GM21737 (cell line): ENCODE results near the gene GNE.
"Not testable (repeated sequence)": the region's sequence is repeated elsewhere in the genome, so short reads cannot be mapped to it uniquely, and the experiment has no call there.

Source experiments
- ATAC-seq: cut with Tn5 transposase; IDR thresholded peaks from one replicate; pipeline ENCODE4 v1.9.1; 2021; ENCODE audit warnings: mild to moderate bottlenecking, moderate library complexity; ENCODE audit not compliant: unreplicated experiment

Gene GNE, protein sequence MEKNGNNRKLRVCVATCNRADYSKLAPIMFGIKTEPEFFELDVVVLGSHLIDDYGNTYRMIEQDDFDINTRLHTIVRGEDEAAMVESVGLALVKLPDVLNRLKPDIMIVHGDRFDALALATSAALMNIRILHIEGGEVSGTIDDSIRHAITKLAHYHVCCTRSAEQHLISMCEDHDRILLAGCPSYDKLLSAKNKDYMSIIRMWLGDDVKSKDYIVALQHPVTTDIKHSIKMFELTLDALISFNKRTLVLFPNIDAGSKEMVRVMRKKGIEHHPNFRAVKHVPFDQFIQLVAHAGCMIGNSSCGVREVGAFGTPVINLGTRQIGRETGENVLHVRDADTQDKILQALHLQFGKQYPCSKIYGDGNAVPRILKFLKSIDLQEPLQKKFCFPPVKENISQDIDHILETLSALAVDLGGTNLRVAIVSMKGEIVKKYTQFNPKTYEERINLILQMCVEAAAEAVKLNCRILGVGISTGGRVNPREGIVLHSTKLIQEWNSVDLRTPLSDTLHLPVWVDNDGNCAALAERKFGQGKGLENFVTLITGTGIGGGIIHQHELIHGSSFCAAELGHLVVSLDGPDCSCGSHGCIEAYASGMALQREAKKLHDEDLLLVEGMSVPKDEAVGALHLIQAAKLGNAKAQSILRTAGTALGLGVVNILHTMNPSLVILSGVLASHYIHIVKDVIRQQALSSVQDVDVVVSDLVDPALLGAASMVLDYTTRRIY

DNA sequence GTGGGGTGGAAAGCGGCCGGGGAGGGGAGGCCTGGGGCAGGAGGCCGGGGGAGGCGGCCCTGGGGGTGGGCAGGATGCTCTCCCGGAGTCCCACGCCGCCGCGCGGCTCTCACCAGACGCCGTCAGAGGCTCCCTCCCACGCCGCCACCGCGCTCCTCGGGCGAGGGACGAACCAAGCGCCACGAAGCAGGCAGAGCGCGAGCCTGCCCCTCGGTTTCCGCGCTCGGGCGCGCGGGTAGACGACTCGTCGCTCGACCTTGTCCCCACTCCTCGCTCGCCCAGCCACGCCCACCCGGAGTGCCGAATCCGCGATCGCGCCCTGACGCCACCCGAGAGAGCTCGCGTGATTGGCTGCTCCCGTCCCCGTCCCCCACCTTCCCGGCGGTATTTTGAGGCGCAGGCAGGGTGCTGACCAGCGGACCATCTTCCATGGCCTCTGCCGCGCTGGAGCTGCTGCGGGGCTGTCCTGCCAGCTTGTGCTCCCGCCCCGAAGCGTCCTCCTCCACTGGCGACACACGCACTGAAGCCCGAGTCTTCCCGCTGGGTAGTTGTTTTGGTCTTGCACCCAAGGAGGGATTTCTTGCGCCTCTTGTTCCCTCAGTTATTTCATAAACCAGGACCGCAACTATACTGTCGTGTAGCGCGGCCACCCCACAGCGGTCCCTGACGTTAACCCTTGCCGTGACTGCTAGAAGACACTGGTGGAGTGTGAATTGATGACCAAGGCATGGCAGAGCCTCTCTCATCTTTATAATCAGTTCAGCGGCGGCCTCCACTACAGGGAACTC, at the start of gene GNE:
TSS of gene GNE (minus strand) at position 241 of the 788 bp plus-strand sequence. CDS start 9,093 bp downstream, outside the sequence.
- peak; percentile 96 for ATAC-seq

DNA sequence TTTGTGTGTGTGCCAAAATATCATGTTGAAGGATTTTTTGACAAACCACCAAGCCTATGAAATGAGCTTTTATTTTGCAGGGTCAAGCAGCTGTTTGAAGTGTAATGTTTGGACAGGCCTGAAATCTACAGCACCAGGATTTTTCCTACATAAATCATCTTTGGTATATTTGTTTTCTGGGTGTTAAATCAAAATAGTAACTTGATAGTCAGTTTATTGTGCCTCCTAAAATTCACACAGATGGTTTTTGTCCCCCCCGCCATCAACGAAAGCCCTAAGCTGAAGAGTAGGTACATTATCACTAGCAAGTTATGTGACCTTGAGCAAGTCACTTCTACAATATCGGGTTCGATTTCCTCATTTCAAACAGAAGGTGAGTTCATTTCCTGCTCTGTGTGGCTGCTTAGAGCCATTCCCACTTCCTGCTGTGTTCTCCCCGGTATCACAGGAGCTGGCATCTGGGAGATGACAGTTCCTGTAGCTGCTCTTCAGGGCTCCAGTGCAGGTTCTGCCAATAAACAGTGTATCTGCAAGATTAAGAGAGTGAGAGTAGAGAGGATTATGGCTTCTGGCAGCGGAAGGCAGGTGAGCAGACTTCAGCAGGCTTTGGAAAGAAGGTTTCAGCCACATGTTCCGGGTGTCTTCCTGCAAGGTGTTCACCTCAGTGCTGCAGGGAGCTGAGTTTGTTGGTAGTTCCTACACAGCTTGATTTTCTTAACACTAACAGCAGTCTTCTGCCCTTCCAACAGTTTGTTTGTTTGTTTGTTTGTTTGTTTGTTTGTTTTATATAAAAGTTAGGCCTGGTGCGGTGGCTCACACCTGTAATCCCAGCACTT, 48.4 kb upstream of the GNE start:
- no peak for ATAC-seq

DNA sequence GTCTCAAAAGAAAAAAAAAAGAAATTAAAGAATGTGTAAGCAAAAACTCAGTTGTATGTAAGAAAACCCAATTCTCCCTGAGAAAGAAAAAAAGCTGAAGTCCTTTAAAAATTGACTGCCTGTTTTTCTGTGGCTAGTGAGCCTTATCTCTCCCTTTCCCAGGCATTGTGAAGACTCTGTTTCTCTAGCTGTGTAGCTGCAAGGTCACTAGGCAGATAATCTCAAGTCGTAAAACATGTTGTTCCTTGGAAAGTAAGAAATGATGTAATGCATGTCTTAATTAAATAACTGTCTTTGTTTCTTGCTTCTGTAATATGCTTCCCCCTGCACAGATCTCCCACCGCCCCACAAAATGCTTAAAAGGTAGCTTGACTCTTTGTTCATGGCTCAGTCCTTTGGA, 46.1 kb upstream of the GNE start:
- ATAC-seq: not testable (repeated sequence)

DNA sequence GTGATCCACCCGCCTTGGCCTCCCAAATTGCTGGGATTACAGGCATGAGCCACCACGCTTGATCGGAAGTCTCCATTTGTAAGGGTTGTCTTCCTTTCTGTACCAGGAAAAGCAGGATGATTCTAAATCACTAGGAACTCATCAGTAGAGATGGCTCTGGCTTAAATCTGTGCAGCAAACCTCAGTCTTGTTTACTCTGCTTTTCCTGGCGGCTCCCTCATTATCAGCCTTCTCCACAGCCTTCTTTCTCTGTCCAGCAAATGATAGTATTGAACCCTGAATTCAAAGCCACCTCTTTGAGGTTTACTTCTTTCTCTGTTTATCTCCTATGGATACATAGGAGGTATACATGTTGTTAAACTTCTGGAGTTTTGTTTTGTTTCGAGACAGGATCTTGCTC, 43.0 kb upstream of the GNE start:
- no peak for ATAC-seq

DNA sequence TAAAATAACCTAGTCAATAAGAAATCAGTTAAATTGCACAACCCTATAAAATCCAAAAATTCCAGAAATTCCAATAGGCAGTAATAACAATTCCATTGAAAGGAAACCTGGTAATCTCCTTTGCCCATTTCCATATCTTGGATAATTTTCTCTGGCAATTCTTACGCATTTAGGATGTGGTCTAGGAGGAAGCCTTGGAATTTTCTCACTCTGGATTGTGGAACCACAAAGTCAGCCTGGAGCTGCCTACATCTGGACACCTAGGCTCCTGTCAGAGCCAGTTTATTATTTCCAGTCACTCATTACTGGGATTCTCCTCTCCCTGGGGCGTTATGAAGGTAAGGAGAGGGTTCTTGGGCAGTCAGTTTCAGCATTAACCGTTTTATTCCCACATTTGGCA, 40.3 kb upstream of the GNE start:
- ATAC-seq: no peak

DNA sequence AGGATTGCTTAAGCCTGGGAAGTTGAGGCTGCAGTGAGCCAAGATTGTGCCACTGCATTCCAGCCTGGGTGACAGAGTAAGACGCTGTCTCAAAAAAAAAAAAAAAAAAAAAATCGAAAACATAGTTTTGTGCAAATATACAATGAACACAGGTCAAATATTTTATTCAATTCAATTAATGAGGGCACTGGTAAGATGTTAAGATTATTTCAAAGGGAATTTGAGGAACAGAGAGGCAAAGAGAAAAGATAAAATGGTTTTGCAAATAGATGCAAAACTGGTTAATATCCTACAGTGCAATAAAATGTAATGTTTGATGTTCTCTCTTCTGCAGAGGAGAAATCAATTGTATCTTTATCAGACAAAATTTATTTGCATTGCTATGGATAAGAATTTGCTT, 39.5 kb upstream of the GNE start:
- no peak for ATAC-seq

DNA sequence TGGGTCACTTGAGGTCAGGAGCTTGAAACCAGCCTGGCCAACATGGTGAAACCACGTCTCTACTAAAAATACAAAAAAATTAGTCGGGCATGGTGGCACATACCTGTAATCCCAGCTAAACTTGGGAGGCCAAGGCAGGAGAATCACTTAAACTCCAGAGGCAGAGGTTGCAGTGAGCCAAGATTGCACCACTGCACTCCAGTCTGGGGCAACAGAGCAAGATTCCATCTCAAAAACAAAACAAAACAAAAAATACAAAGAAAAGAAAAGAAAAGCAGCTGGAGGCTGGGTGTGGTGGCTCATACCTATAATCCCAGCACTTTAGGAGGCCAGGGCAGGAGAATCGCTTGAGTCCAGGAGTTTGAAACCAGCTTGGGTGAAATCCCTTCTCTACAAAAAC, 36.7 kb upstream of the GNE start:
- not testable (repeated sequence) for ATAC-seq

DNA sequence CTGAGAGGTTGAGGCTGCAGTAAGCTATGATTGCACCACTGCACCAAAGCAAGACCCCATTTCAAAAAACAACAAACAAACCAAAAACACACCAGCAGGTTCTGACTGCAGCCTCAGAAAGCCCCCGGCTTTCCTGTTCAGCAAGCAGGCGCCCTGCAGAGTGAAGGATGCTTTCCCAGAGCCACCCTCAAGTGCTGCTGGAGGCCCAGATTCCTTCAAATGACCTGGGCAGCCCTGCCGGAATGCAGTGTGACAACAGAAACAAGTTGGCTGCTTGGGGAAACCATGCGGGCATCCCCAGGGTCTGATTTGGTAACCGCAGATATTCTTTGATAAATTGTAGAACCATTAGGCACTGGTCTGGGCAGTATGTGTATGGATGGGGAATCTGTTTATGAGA, 35.7 kb upstream of the GNE start:
- no peak for ATAC-seq

DNA sequence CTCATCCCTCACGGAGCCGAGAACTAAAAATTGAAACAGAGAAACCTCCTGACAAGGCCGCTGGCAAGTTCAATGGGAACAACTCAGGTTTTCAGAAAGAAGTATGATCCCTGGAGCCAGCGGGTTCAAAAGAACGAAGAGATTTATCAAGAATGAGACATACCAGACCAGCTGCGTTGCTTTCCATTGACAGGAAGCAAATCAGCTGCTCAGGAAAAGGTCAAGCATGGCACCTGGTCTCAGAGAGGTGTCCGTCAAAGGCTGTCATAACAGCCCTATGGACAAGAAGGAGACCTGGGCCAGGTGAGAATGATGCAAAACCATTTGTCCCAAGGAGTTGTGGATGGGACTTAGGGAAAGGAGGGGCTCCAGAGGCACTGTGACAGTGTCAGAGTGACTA, 34.9 kb upstream of the GNE start:
- ATAC-seq: no peak

DNA sequence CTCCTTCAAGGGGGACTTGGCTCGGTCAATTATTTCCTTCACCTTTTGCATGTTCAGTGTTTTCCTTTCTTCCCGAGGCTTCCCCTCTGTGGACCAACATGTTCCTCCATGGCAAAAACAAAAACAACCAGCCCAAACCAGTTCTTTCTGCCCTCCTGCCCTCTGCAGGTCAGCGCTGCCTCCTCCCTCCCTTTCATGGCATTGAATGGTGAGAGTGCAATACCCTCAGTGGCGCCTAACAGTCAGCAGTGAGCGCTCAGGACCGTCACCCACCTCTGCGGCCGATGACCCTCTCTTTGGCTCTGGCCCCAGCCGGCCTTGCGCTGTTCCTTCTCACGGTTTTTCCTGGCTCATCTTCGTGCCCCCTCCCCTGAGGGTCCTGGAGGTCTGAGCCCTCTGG, 34.4 kb upstream of the GNE start:
- ATAC-seq: no peak

DNA sequence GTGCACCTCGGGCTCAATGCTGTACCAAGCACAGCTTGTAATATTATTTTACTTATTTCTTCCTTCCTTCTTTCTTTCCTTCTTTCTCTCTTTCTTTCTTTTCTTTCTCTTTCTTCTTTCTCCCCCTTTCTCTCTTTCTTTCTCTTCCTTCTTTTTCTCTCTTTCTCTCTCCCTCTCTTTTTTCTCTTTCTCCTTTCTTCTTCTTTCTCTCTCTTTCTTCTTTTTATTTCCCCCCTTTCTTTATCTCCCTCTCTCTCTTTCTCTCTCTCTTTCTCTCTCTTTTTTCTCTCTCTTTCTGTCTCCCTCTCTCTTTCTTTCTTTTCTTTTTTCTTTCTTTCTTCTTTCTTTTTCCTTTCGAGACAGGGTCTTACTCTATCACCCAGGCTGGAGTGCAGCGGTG, 32.7 kb upstream of the GNE start:
- no peak for ATAC-seq

DNA sequence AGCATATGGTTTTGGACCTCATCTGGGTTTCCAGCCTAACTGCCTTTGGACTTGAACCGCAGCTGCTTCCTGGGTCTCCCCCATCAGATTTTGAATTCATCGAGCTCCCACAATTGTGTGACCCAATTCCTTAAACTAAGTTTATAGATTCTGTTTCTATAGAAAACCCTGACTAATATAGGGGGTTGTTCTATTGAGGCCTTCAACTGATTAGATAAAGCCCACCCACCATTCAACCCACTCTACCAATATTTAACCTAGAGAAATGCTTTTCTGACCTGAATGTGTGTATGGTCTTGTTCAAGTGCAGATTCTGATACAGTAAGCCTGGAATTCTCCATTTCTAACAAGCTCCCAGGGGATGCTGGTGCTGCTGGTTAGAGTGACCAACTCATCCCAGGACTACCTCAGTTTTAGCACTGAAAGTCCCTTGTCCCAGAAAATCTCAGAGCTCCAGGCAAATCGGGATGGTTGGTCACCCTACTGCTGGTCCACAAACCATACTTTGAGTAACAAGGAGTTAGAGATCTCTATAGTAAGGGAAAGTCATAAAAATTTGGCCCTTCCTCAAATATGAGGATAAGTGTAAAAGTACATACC, 31.7 kb upstream of the GNE start:
- no peak for ATAC-seq

DNA sequence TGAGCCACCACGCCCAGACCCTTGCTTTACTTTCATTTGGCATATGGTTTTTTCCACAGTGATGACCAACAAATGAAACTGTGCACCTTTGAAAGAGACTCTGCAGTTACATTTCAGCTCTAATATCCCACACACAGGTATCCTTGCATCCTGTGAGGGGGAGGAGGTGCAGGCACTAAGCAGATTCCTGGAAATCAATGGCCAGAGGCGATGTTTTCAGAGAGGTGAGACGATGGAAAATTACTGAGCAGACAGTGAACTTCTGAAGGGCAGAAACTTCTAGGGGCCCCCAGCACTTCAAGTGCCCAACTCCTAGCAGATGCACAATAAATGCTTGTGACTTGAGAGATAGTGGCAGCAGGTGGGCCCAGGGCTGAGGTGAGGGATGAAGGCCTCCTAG, 29.8 kb upstream of the GNE start:
- no peak for ATAC-seq

DNA sequence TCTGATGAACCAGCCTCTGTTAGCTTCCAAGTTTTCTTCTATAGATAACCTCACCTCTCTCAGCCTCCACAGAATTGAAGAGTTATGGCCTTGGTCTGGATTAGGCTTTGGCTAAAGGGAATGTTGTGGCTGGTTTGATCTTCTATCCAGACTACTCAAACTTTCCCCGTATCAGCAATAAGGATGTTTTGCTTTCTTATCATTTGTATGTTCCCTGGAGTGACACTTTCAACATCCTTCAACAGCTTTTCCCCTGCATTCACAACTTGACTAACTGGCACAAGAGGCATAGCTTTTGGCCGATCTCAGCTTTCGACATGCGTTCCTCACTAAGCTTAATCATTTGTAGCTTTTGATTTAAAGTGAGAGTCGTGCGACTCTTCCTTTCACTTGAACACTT, 28.1 kb upstream of the GNE start:
- no peak for ATAC-seq

DNA sequence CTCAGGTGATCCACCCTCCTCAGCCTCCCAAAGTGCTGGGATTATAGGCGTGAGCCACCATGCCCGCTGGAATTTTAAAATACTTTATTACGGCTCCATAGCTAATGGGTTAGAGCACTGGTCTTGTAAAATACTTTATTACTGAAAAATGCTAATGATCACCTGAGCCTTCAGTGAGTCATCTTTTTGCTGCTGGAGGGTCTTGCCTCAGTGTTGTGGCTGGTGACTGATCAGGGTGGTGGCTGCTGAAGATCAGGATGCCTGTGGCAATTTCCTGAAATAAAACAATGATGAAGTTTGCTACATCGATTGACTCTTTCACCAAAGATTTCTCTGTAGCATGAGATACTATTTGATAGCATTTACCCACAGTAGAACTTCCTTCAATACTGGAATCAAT, 26.0 kb upstream of the GNE start:
- no peak for ATAC-seq

DNA sequence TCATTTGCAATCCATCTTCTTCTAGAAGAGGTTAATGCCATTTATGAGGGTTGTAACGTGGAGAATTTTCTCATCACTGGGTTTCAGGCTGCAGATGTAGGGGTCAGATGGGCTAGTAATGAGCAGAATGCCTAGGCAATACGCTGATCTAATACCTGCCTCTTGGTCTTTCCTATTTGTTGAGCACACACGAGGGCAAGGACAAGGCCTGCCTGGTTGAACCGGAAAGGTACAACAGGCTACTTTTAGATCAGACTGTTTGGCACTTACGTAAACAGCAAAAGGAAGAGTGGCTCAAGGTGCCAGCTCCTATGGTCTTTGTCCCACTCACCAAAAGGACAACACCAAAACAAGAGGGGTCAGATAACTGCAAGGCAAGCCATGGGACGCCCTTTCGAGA, 24.0 kb upstream of the GNE start:
- no peak for ATAC-seq

DNA sequence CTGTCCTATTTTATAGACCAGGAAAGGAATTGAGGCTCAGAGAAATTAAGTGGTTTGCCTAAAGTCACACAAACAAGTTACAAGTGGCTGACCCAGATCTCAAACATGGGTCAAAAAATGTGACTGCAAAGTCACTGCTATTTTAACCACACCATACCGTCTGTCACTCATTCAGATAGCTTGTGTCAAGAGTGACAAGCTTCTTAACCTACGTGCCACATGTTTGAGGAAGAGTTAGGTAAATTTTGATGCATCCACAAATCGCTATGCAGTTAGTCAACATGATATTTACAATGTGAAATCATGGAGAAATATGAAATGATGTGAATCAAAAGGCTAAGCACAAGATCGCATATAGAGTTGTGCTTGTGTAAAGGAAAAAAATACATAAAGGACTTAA, 22.7 kb upstream of the GNE start:
- ATAC-seq: no peak

DNA sequence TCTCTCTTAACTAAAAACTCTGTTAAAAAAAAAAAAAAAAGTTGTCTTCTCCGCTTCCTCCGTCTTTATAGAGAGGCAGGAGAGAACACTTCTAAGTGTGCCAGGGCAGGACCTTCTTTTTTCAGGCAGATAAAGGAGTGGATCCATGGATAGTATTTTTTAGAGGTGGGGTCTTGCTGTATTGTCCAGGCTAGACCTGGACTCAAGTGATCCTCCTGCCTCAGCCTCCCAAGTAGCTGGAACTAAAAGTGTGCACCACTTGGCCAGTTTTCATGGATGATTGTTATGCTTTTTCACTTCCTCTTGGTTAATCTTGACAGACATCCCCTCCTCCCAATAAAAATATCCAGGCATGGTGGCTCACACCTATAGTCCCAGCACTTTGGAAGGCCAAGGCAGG, 20.0 kb upstream of the GNE start:
- no peak for ATAC-seq

DNA sequence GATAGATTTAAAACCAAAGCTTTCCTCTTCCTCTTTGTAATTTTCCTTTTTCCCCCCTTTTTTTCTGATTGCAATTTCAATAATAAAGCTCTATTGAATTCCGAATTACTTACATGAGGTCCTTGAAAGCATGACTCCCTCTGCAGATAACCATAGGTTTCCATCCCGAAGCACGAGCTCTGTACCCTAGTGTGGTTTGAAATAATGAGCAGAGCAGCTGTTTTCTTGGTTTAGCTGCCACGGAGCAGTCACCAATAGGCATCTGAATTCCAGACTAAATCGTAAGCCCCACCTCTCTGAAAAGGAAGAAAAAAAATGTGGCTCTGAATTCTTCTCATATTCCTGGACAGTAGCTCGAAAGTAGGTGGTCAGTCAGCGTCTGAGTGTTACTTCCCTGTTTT, 18.5 kb upstream of the GNE start:
- no peak for ATAC-seq

DNA sequence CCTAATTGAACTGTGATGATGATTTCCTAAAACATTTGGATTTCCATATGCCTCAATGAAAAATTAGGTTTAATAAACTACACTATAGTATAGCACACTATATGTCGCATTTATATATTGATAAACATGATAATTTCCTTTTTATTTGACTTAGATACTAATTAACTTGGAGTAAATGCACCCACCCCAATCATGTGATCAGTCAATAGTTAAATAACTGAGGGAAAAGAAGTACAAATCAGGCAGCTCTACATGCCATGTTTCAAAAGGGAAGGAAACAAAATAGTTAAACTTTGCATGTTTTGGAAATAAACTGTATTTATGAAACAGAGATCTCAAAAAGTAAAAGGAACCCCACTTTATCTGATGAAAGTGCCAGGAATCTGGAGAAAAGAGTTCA, 18.0 kb upstream of the GNE start:
- ATAC-seq: no peak
